ENCODE results near the gene CMTM2. TPM values are rescaled to one million over a fixed set of nuclear protein-coding genes. Genes with fewer than 3 reads are reported as not detected.
"Not testable (repeated sequence)": the region's sequence is repeated elsewhere in the genome, so short reads cannot be mapped to it uniquely, and the experiment has no call there.

The CMTM2 gene
- total and polyA plus RNA-seq, 2 donors: 0.94 to 1.3 TPM

- Histone ChIP-seq H3K9me3 (ENCODE audit: control insufficient read depth in 2 of 2, insufficient read depth in 1 of 2, low read length in 1 of 2) (no peaks in the 10 kb centered on the region), H3K4me1 (ENCODE audit: control insufficient read depth in 2 of 2, insufficient read depth in 2 of 2, low read length in 2 of 2) (peaks cover 19 to 50% of the 10 kb centered on the region in 2 donors), H3K27ac (ENCODE audit: low read depth in 1 of 2, low read length in 1 of 2) (no peak overlapping the region), H3K27me3 (ENCODE audit: control insufficient read depth in 2 of 2, insufficient read depth in 1 of 2, low read length in 1 of 2) (no peaks in the 10 kb centered on the region), H3K36me3 (ENCODE audit: control insufficient read depth in 2 of 2, insufficient read depth in 2 of 2, low read length in 1 of 2) (no peaks in the 10 kb centered on the region), H3K4me3 (ENCODE audit: low read length in 2 of 2) (no peak overlapping the region)
- peak in 4 of 9 donors; percentile 29 to 73 (median 52) for DNase-seq (ENCODE audit: low read depth in 6 of 9, low spot score in 9 of 9)
- WGBS: 71% methylated on average over 8 of the region's 8 CpGs
Observed at GRCh38 chr16:66588981-66589713, 9.9 kb downstream of the CMTM2 start.

GRCh38 chr16:66590322-66590721 is 11.1 kb downstream of the CMTM2 start:
- H3K4me1 ChIP-seq (ENCODE audit: control insufficient read depth in 2 of 2, insufficient read depth in 2 of 2, low read length in 2 of 2): peaks cover 19 to 50% of the 10 kb centered on the region in 2 donors
- WGBS: 2% methylated on average over 8 of the region's 8 CpGs

GRCh38 chr16:66591018-66591417 is 11.8 kb downstream of the CMTM2 start:
- H3K9me3 ChIP-seq (ENCODE audit: control insufficient read depth in 2 of 2, insufficient read depth in 1 of 2, low read length in 1 of 2): no peaks in the 10 kb centered on the region
- H3K4me1 ChIP-seq (ENCODE audit: control insufficient read depth in 2 of 2, insufficient read depth in 2 of 2, low read length in 2 of 2): peaks cover 13 to 43% of the 10 kb centered on the region in 2 donors
- H3K36me3 ChIP-seq (ENCODE audit: control insufficient read depth in 2 of 2, insufficient read depth in 2 of 2, low read length in 1 of 2): no peaks in the 10 kb centered on the region
- no peak overlapping the region for H3K4me3 ChIP-seq (ENCODE audit: low read length in 2 of 2)
- no peak for DNase-seq (ENCODE audit: low read depth in 6 of 9, low spot score in 9 of 9)
- H3K27ac ChIP-seq (ENCODE audit: low read depth in 1 of 2, low read length in 1 of 2): no peak overlapping the region
- WGBS: 98% methylated on average over 4 of the region's 4 CpGs
- no peaks in the 10 kb centered on the region for H3K27me3 ChIP-seq (ENCODE audit: control insufficient read depth in 2 of 2, insufficient read depth in 1 of 2, low read length in 1 of 2)

More at GRCh38 chr16:66590322-66590721, 11.1 kb downstream of the CMTM2 start:
- no peaks in the 10 kb centered on the region for H3K9me3 ChIP-seq (ENCODE audit: control insufficient read depth in 2 of 2, insufficient read depth in 1 of 2, low read length in 1 of 2)
- DNase-seq (ENCODE audit: low read depth in 6 of 9, low spot score in 9 of 9): peak in 7 of 9 donors; percentile 41 to 85 (median 67)
- H3K4me3 ChIP-seq (ENCODE audit: low read length in 2 of 2): peak overlapping the region; percentile 19 to 35
- peak overlapping the region; percentile 18 to 44 for H3K27ac ChIP-seq (ENCODE audit: low read depth in 1 of 2, low read length in 1 of 2)
- no peaks in the 10 kb centered on the region for H3K27me3 ChIP-seq (ENCODE audit: control insufficient read depth in 2 of 2, insufficient read depth in 1 of 2, low read length in 1 of 2)
- H3K36me3 ChIP-seq (ENCODE audit: control insufficient read depth in 2 of 2, insufficient read depth in 2 of 2, low read length in 1 of 2): no peaks in the 10 kb centered on the region

DNA sequence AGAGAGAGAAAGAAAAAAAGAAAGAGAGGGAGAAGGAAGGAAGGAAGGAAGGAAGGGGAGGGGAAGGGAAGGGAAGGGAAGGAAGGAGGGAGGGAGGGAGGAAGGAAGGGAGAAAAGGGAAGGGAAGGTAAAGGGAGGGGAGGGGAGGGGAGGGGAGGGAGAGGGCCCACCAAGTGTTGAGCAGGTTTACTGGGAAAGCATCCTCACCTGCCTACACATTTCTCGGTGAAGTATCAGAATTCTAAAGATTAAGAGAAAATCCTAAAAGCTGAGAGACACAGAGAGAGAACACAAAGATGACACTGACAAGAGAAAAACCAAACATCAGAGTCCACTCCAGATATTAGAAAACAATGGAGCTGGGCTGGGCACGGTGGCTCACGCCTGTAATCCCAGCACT is 13.0 kb downstream of the CMTM2 start:
- Histone ChIP-seq H3K27ac (ENCODE audit: low read depth in 1 of 2, low read length in 1 of 2) (no peak overlapping the region), H3K4me1 (ENCODE audit: control insufficient read depth in 2 of 2, insufficient read depth in 2 of 2, low read length in 2 of 2) (peaks cover 12 to 31% of the 10 kb centered on the region in 2 donors), H3K9me3 (ENCODE audit: control insufficient read depth in 2 of 2, insufficient read depth in 1 of 2, low read length in 1 of 2) (no peaks in the 10 kb centered on the region), H3K4me3 (ENCODE audit: low read length in 2 of 2) (no peak overlapping the region), H3K36me3 (ENCODE audit: control insufficient read depth in 2 of 2, insufficient read depth in 2 of 2, low read length in 1 of 2) (no peaks in the 10 kb centered on the region), H3K27me3 (ENCODE audit: control insufficient read depth in 2 of 2, insufficient read depth in 1 of 2, low read length in 1 of 2) (no peaks in the 10 kb centered on the region)
- DNase-seq (ENCODE audit: low read depth in 6 of 9, low spot score in 9 of 9): no peak
- WGBS: 97% methylated on average over 3 of the region's 3 CpGs

DNA sequence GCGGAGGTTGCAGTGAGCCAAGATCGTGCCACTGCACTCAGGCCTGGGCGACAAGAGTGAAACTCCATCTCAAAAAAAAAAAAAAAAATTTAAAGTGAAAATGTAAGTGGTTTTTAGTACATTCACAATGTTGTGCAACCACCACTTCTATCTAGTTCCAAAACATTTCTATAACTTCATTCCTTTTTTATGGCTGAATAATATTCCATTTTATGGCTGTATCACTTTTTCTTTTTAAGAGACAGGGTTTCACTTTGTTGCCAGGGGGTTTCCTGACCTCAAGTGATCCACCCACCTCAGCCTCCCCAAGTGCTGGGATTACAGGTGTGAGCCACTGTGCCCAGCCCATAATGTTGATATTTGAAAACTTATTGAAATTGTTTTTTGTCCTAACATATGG is 13.6 kb downstream of the CMTM2 start:
- Histone ChIP-seq H3K27ac (ENCODE audit: low read depth in 1 of 2, low read length in 1 of 2) (no peak overlapping the region), H3K36me3 (ENCODE audit: control insufficient read depth in 2 of 2, insufficient read depth in 2 of 2, low read length in 1 of 2) (no peaks in the 10 kb centered on the region)
- WGBS: over 99% methylated on average over 3 of the region's 3 CpGs

GRCh38 chr16:66594739-66595138 is 15.5 kb downstream of the CMTM2 start:
- H3K36me3 ChIP-seq (ENCODE audit: control insufficient read depth in 2 of 2, insufficient read depth in 2 of 2, low read length in 1 of 2): no peaks in the 10 kb centered on the region
- peaks cover 9 to 16% of the 10 kb centered on the region in 2 donors for H3K4me1 ChIP-seq (ENCODE audit: control insufficient read depth in 2 of 2, insufficient read depth in 2 of 2, low read length in 2 of 2)
- no peak overlapping the region for H3K4me3 ChIP-seq (ENCODE audit: low read length in 2 of 2)
- no peaks in the 10 kb centered on the region for H3K27me3 ChIP-seq (ENCODE audit: control insufficient read depth in 2 of 2, insufficient read depth in 1 of 2, low read length in 1 of 2)
- WGBS: 85% methylated on average over 7 of the region's 7 CpGs
- no peaks in the 10 kb centered on the region for H3K9me3 ChIP-seq (ENCODE audit: control insufficient read depth in 2 of 2, insufficient read depth in 1 of 2, low read length in 1 of 2)
- no peak for DNase-seq (ENCODE audit: low read depth in 6 of 9, low spot score in 9 of 9)
- H3K27ac ChIP-seq (ENCODE audit: low read depth in 1 of 2, low read length in 1 of 2): no peak overlapping the region

More for the DNA sequence above, 13.6 kb downstream of the CMTM2 start:
- Histone ChIP-seq H3K4me3 (ENCODE audit: low read length in 2 of 2) (no peak overlapping the region), H3K27me3 (ENCODE audit: control insufficient read depth in 2 of 2, insufficient read depth in 1 of 2, low read length in 1 of 2) (no peaks in the 10 kb centered on the region), H3K9me3 (ENCODE audit: control insufficient read depth in 2 of 2, insufficient read depth in 1 of 2, low read length in 1 of 2) (no peaks in the 10 kb centered on the region), H3K4me1 (ENCODE audit: control insufficient read depth in 2 of 2, insufficient read depth in 2 of 2, low read length in 2 of 2) (peaks cover 8 to 25% of the 10 kb centered on the region in 2 donors)
- no peak for DNase-seq (ENCODE audit: low read depth in 6 of 9, low spot score in 9 of 9)

DNA sequence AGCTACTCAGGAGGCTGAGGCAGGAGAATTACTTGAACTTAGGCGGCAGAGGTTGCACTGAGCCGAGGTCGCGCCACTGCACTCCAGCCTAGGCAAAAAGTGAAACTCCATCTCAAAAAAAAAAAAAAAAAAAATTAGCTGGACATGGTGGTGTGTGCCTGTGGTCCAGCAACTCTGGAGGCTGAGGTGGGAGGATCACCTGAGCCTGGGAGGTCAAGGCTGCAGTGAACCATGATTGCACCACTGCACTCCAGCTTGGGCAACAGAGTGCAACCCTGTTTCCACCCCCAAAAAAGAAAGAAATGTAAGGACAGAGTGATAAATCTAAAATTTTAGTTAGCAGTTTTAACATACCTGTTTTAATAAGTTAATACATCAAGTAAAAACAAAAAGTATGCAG is 17.3 kb downstream of the CMTM2 start:
- not testable (repeated sequence) for DNase-seq (ENCODE audit: low read depth in 6 of 9, low spot score in 9 of 9)
- 98% methylated on average over 4 of the region's 4 CpGs for WGBS

GRCh38 chr16:66596986-66597848 is 18.0 kb downstream of the CMTM2 start:
- no peak for DNase-seq (ENCODE audit: low read depth in 6 of 9, low spot score in 9 of 9)
- Histone ChIP-seq H3K9me3 (ENCODE audit: control insufficient read depth in 2 of 2, insufficient read depth in 1 of 2, low read length in 1 of 2) (peaks cover 0 to 15% of the 10 kb centered on the region in 2 donors), H3K36me3 (ENCODE audit: control insufficient read depth in 2 of 2, insufficient read depth in 2 of 2, low read length in 1 of 2) (no peaks in the 10 kb centered on the region), H3K27me3 (ENCODE audit: control insufficient read depth in 2 of 2, insufficient read depth in 1 of 2, low read length in 1 of 2) (no peaks in the 10 kb centered on the region), H3K4me1 (ENCODE audit: control insufficient read depth in 2 of 2, insufficient read depth in 2 of 2, low read length in 2 of 2) (peaks cover 2 to 11% of the 10 kb centered on the region in 2 donors), H3K27ac (ENCODE audit: low read depth in 1 of 2, low read length in 1 of 2) (no peak overlapping the region), H3K4me3 (ENCODE audit: low read length in 2 of 2) (no peak overlapping the region)
- WGBS: 89% methylated on average over 5 of the region's 5 CpGs

More for the DNA sequence above, 17.3 kb downstream of the CMTM2 start:
- H3K4me3 ChIP-seq (ENCODE audit: low read length in 2 of 2); H3K9me3 ChIP-seq (ENCODE audit: control insufficient read depth in 2 of 2, insufficient read depth in 1 of 2, low read length in 1 of 2); H3K36me3 ChIP-seq (ENCODE audit: control insufficient read depth in 2 of 2, insufficient read depth in 2 of 2, low read length in 1 of 2); H3K27me3 ChIP-seq (ENCODE audit: control insufficient read depth in 2 of 2, insufficient read depth in 1 of 2, low read length in 1 of 2); H3K27ac ChIP-seq (ENCODE audit: low read depth in 1 of 2, low read length in 1 of 2): not testable (repeated sequence)
- peaks cover 2 to 11% of the 10 kb centered on the region in 2 donors for H3K4me1 ChIP-seq (ENCODE audit: control insufficient read depth in 2 of 2, insufficient read depth in 2 of 2, low read length in 2 of 2)

DNA sequence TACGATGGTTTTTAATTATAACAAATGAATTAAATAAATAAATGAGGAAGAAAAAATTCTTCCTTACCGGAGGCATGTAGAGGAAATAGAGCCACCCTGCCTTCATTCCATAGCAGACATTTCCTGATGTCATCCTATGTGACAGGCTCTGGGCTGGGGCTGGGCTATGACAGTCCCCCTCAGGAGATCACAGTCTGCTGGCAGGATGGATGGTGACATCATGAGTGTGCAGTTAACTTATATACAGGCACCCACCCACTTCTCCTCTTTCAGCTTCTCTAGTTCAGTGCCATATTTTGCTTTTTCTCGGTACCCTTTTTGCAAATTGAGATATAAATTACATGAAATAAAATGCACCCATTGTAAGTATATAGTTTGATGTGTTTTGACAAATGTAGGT is 18.8 kb downstream of the CMTM2 start:
- Histone ChIP-seq H3K27ac (ENCODE audit: low read depth in 1 of 2, low read length in 1 of 2) (no peak overlapping the region), H3K4me3 (ENCODE audit: low read length in 2 of 2) (no peak overlapping the region), H3K36me3 (ENCODE audit: control insufficient read depth in 2 of 2, insufficient read depth in 2 of 2, low read length in 1 of 2) (no peaks in the 10 kb centered on the region), H3K9me3 (ENCODE audit: control insufficient read depth in 2 of 2, insufficient read depth in 1 of 2, low read length in 1 of 2) (peaks cover 0 to 15% of the 10 kb centered on the region in 2 donors), H3K27me3 (ENCODE audit: control insufficient read depth in 2 of 2, insufficient read depth in 1 of 2, low read length in 1 of 2) (no peaks in the 10 kb centered on the region), H3K4me1 (ENCODE audit: control insufficient read depth in 2 of 2, insufficient read depth in 2 of 2, low read length in 2 of 2) (peaks cover 2 to 12% of the 10 kb centered on the region in 2 donors)
- 84% methylated on average over 3 of the region's 3 CpGs for WGBS
- no peak for DNase-seq (ENCODE audit: low read depth in 6 of 9, low spot score in 9 of 9)
